Activated CD4-positive, alpha-beta T cell treated with anti-CD3 and anti-CD28 coated beads for 48 hours (primary cell): ENCODE results near the gene TBC1D3B.
A peak's percentile ranks its signal among the peaks of the same experiment; 100 is the strongest.
"Not testable (repeated sequence)": the region's sequence is repeated elsewhere in the genome, so short reads cannot be mapped to it uniquely, and the experiment has no call there.

ENCODE experiments used
- DNase-seq: peaks from one replicate; pipeline ENCODE4 v3.0.0-alpha.2; 2020

Gene TBC1D3B

DNA sequence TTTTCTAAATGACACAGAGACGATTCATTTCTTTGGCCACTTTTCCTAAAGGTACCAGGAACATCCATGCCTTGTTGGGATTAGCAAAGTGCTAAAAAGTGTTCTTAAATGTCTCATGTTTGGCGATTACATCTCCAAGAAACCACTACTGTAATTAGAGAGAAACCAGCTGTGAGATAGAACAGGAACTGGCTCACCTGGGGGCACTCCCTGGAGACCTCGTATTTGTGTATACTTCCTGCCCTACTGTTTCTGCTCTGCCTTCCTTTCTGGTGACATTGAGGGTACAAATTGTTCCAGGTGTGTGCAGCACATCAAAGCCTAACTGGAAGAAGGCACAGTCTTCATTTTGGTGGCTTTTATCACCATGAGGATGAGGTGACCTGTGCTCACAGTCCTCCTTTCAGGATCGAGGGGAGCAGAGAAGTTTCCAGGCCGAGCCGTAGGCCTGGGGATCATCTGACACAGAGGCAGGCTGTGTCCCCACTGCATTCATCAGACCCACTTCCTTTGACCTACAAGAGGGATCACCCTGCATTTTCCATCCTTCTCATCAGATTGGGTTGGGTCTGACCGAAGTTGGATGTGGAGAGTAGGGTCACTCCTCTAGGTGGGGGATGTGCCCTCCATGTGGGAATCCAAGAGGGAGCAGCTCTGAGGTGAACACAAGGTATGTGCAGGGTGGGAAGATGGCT, 49.1 kb downstream of the TBC1D3B start:
- no peak for DNase-seq

DNA sequence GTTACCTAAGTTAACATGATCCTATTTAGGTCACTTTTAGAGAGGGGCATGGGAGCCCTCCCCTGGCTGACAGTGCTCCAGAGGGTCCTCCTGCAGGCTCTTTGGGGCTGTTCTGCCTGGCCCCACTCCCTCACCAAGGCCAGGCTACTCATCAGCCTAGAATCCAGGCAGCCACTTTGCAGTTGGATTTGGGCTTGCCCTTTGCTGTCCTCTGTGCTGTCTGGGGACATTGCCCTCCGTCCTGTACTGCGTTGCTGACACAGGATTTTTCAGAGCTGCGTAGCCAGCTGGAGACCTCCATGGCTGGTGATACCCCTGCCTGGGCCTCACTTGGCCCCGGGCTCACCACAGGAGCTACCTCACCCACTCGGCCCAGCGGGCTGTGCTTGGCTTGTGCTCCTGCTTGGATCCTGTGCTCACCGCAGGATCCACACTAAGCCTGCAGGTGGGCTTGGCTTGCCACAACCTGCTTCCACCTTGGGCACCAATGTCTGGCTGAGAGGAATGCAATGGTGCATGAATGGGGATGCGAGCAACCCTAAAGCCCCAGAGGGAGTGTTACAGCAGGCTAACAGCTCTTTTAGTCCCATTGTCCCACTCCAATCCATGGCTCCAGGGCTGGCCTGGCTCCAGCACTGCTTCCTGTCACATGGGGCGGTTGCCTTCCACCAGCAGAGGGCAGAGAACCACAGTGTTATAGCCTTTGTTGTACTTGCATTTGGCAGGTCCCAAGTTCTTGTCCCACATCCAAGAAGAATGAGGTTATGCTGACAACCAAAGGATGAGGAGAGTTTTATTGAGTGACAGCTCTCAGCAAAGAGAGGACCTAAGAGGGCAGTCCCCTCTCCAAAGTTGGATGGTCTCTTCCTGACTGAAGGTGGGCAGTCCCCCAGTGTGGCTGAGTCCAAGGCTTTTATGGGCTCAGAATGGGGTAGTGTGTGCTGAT, 51.3 kb downstream of the TBC1D3B start:
- no peak for DNase-seq

DNA sequence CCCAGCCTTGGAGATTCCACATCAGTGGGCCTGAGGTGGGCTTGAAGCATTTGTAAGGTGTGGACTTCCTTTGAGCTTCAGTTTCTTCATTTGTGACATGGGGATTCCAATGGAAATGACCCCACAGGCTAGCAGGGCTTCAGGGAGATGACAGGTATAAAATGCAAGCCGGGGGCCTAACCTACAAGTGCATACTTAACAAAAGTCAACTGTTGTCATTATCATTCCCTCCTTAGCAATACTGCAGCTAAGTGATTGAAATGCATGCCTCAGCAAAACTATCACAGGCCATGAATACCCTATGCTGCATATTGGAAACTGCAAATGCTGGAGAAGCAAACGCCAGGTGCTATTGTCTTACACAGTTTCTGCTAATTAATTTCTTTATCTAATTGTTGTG, 53.0 kb downstream of the TBC1D3B start:
- DNase-seq, result no peak

DNA sequence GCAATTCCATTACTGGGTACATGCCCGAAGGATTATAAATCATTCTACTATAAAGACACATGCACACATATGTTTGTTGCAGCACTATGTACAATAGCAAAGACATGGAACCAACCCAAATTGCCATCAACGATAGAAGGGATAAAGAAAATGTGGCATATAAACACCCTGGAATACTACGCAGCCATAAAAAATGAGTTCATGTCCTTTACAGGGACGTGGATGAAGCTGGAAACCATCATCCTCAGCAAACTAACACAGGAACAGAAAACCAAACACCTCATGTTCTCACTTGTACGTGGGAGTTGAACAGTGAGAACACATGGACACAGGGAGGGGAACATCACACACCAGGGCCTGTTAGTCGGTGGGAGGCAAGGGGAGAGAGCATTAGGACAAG, 55.3 kb downstream of the TBC1D3B start:
- DNase-seq, result not testable (repeated sequence)

DNA sequence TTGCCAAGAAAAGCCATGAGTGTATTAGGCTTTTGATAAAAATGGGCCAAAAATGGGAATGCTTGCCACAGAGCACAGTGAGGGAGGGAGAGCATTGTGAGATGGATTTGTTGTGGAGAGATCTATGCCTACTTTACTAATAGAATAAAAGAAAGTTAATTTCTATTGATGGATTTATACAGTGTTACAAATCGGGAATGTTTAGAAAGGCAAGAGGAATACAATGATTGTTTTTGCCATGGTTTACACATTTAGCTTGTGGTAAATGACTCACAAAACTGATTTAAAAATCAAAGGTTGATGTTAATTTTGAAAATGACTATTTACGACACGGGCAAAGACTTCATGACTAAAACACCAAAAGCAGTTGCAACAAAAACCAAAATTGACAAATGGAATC, 56.2 kb downstream of the TBC1D3B start:
- DNase-seq, result no peak

DNA sequence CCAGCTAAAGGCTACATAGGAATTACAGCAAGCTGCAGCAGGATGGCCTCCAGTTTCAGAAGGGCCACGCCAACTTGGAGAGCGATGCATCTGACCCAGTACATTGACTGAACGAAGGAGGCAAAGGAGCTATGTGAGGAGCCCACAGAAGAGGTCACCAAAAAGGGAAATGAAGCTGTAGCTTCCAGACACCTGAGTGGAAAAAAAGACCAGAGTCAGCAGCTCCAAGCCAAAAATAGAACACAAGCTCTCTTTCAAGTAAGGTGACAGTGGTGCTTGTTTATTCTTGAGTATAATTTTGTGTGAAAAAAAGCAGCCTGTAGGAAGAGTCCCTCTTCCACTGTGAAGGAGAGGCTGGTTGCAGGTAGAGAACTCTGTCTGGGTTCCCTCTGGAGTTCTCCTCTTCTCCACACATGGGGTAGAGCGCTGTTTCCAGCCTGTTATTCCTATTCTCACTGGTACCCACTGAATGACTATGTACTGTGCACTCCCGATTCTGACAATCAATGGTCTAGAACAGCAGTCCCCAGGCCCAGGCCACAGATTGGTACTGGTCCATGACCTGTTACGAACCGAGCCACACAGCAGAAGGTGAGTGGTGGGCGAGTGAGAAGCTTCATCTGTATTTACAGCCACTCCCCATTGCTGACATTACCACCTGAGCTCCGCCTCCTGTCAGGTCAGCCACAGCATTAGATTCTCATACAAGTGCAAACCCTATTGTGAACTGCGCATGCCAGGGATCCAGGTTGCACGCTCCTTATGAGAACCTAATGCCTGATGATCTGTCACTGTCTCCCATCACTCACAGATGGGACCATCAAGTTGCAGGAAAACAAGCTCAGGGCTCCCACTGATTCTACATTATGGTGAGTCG, 57.7 kb downstream of the TBC1D3B start:
- no peak for DNase-seq

DNA sequence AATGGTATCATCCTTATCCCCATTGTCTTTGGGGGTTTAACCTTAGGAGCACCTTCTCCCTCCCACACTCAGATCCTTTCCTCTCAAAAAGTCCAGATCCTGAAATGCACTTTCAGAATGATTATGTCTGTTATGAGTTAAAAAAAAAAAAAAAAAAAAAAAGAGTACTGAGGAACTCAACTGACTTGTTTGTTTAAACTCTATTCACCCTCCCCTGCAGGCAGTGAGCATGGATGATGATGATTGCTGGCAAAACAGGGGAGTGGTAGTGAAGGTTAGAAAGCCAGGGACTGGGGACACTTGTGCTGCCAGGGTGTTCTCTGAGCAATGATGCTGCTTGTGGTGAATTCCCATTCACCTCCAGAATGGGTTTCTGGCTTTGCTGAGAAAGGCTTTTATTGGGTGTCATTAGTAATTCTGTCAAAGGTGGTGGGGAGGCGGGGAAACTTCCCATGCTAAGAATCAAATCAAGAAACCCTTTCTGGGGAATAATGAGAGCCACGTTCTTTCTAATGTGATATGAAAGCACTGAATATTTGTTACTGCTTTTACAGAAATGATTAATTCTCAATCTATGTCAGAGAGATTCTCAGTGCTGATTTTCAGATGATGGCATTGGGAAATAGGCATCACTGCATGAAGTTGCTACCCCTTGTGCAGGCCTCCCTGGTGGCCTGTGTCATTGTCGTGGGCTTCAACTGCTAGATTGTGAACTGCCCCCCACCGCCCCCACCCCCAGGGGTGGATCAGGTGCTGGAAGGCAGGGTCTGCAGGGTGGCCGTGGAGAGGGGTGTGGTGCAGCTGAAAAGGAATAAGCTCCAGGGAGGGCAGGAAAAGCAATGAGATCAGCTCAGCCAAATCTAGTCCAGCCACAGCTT, 58.7 kb downstream of the TBC1D3B start:
- DNase-seq, result peak; percentile 58
